SH-SY5Y (cell line): Measurements from ENCODE around the gene COBL.

Experiments used
- GATA2 ChIP-seq: IDR thresholded peaks from 2 replicates; pipeline ENCODE4 v1.6.1; 2011; ENCODE audit warnings: mild to moderate bottlenecking, low read depth, low read length
- GATA3 ChIP-seq: IDR thresholded peaks from 2 replicates; pipeline ENCODE4 v1.6.1; 2011; ENCODE audit warnings: low read depth, mild to moderate bottlenecking, low read length, moderate library complexity

GRCh38 chr7:51325908-51326307 lies 9.3 kb upstream of the COBL start:
- TF ChIP-seq GATA3 (no peak), GATA2 (no peak)
